Progenitor cell of endocrine pancreas (in vitro differentiated cells): ENCODE data around the gene DSE. TPM values are rescaled to one million over a fixed set of nuclear protein-coding genes. Genes with fewer than 3 reads are reported as not detected.

Experiments
- DNase-seq: peaks from one replicate; pipeline ENCODE4 v3.0.0; 2021; ENCODE audit warnings: low spot score; ENCODE audit not compliant: unreplicated experiment
- H3K27ac Mint-ChIP-seq: 2 replicates; pipeline ENCODE4 v1.8.0; 2021; ENCODE audit warnings: mild to moderate bottlenecking, moderate library complexity, mixed read lengths
- H3K27me3 Mint-ChIP-seq: 2 replicates; pipeline ENCODE4 v1.8.0; 2021; ENCODE audit warnings: mixed read lengths
- H3K36me3 Mint-ChIP-seq: 2 replicates; pipeline ENCODE4 v1.8.0; 2022; ENCODE audit warnings: mixed read lengths; ENCODE audit not compliant: insufficient read depth
- H3K4me1 Mint-ChIP-seq: 2 replicates; pipeline ENCODE4 v1.8.0; 2021; ENCODE audit warnings: low read depth, mixed read lengths
- H3K4me3 Mint-ChIP-seq: 2 replicates; pipeline ENCODE4 v1.8.0; 2021; ENCODE audit warnings: low read depth, mild to moderate bottlenecking, moderate library complexity, mixed read lengths
- H3K9me3 Mint-ChIP-seq: 2 replicates; pipeline ENCODE4 v1.8.0; 2021; ENCODE audit warnings: low read depth, mixed read lengths
- CTCF ChIP-seq: fragments of 200-600 bp; sonication (generic); IDR thresholded peaks from one replicate; pipeline ENCODE4 v1.5.0; 2021; ENCODE audit warnings: antibody characterized with exemption, mild to moderate bottlenecking; ENCODE audit not compliant: unreplicated experiment
- total RNA-seq: library from RNA; stranded (reverse); gene quantifications from 2 replicates; pipeline ENCODE4 v1.2.1, GENCODE V29; 2021

Gene DSE
- total RNA-seq, 1 donor from 2014 or later = 20.4 TPM

- Mint-ChIP-seq H3K4me1 (peaks cover 1% of the 10 kb centered on the region), H3K9me3 (peaks cover 6% of the 10 kb centered on the region), H3K27me3 (no peaks in the 10 kb centered on the region), H3K27ac (no peak overlapping the region), H3K4me3 (no peak overlapping the region), H3K36me3 (no peaks in the 10 kb centered on the region)
- TF ChIP-seq CTCF = no peak
- no peak for DNase-seq
Measured at GRCh38 chr6:116492331-116493067, 121.8 kb downstream of the DSE start.

Other genes with a start within 250 kb of the DSE start
- not detected in 2 replicates for gene COL10A1, start 244.8 kb upstream of the DSE start, total RNA-seq
- 69.0 and 72.1 TPM in 2 replicates for gene TSPYL4, start 116.9 kb upstream of the DSE start, total RNA-seq
- 101 and 102 TPM in 2 replicates for gene TSPYL1, start 91.0 kb upstream of the DSE start, total RNA-seq
- gene CALHM6, start 90.4 kb downstream of the DSE start, total RNA-seq = 0.75 and 1.2 TPM in 2 replicates
- gene CALHM5, start 140.7 kb downstream of the DSE start, total RNA-seq = 0.05 and 0.09 TPM in 2 replicates
- not detected in 2 replicates for gene TRAPPC3L, start 174.7 kb downstream of the DSE start, total RNA-seq
- not detected in 2 replicates for gene CALHM4, start 182.8 kb downstream of the DSE start, total RNA-seq
- gene RWDD1, start 200.6 kb downstream of the DSE start, total RNA-seq = 35.8 and 36.2 TPM in 2 replicates
- 5.4 and 6.3 TPM in 2 replicates for gene RSPH4A, start 245.5 kb downstream of the DSE start, total RNA-seq